Amygdala (tissue), 56 donors: ENCODE data around the gene DPEP2NB.
A peak's percentile ranks its signal among the peaks of the same experiment; 100 is the strongest.
"Not testable (repeated sequence)": the region's sequence is repeated elsewhere in the genome, so short reads cannot be mapped to it uniquely, and the experiment has no call there.

Source experiments
- DNase-seq, 56 donors: peaks; one replicate each; lab custom pipeline; 2025; lab: John Stamatoyannopoulos, UW

The DPEP2NB gene

DNA sequence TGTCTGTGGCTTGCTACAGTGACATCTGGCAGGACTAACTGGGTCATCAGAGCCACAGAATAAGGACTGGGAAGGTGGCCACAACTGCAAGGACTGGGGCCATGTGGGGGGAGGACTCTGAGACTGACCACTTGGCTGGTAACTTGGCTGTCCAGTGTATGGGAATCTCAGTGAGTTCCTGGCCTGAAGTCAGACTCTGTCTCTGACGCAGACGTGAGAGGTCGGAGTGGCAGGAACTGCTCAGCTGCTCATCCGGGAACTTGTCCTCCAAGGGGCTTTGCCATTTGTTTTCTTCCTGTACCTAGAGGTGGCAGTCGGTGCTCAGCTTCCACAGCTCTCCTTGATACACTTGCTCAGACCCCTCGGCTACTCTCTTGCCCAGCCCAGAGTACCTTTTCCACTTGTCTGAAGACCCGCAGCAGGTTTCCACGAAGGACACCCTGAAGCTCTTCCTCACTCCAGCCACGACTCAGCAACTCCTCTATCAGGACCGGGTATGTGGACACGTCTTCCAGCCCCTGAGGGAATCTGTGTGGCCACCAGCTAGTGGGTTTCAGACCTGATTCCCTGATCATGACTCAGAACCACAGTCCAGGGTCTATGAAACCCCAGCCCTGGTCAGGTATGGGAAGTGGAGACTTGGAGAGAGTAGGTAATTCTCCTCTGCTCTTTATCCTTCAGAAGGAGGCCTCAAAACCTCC is 28.1 kb downstream of the DPEP2NB start:
- DNase-seq: peak in 24 of 56 donors; percentile 11 to 60 (median 26)

DNA sequence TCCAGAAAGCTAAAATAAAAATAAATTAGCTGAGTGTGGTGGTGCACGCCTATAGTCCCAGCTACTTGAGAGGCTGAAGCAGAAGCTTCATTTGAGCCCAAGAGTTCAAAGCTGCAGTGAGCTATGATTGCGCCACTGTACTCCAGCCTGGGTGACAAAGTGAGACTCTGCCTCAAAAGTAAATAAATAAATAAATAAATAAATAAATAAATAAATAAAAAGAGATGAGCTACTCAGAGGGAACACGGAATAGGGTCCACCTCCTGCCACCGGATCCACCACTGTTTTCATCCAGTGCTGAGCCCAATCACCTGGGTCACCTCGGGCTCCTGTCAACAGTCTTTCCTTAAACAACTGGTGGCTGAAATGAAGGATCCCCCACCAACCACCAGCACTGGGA is 28.8 kb downstream of the DPEP2NB start:
- DNase-seq: no peak

DNA sequence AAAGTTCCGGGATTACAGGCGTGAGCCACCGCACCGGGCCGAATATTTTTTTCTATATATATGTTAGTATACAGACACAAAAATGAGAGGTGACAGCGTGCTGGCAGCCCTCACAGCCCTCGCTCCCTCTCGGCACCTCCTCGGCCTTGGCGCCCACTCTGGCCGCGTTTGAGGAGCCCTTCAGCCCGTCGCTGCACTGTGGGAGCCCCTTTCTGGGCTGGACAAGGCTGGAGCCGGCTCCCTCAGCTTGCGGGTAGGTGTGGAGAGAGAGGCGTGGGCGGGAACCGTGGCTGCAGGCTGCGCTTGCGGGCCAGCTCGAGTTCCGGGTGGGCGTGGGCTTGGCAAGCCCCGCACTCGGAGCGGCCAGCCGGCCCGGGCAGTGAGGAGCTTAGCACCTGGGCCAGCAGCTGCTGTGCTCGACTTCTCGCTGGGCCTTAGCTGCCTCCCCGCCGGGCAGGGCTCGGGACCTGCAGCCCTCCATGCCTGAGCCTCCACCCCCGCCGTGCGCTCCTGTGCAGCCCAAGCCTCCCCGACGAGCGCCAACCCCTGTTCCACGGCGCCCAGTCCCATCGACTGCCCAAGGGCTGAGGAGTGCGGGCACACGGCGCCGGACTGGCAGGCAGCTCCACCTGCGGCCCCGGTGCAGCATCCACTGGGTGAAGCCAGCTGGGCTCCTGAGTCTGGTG is 33.6 kb downstream of the DPEP2NB start:
- no peak for DNase-seq

GRCh38 chr16:67979955-67980678 is 35.6 kb downstream of the DPEP2NB start, which contains the start of gene DPEP3:
Gene DPEP3, minus strand, starts transcription at chr16:67980499. Its CDS starts 119 bp downstream, at chr16:67980380.
- DNase-seq: no peak

GRCh38 chr16:67977469-67978227 is 38.1 kb downstream of the DPEP2NB start:
- no peak for DNase-seq

DNA sequence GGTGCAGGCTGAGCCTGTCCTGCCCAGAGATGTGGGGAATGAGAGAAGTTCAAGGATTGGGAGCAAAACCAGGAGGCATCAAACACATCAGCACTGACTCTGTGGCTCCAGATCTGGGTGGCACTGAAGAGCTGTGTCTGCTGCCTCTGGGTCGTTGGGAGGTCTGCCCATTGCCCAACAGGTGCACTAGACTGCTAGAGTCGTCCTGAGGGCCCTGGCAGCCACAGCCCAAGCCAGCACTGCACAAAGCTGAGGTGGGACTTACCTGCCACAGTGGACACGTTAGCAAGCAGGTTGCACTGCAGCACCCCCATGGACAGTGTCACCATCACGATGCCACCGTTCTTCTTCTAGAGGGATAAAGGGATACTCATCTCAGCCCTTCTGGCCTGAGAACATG is 38.7 kb downstream of the DPEP2NB start:
- DNase-seq: no peak

- no peak for DNase-seq
These were observed 39.5 kb downstream of the DPEP2NB start for GRCh38 chr16:67976205-67976604.

DNA sequence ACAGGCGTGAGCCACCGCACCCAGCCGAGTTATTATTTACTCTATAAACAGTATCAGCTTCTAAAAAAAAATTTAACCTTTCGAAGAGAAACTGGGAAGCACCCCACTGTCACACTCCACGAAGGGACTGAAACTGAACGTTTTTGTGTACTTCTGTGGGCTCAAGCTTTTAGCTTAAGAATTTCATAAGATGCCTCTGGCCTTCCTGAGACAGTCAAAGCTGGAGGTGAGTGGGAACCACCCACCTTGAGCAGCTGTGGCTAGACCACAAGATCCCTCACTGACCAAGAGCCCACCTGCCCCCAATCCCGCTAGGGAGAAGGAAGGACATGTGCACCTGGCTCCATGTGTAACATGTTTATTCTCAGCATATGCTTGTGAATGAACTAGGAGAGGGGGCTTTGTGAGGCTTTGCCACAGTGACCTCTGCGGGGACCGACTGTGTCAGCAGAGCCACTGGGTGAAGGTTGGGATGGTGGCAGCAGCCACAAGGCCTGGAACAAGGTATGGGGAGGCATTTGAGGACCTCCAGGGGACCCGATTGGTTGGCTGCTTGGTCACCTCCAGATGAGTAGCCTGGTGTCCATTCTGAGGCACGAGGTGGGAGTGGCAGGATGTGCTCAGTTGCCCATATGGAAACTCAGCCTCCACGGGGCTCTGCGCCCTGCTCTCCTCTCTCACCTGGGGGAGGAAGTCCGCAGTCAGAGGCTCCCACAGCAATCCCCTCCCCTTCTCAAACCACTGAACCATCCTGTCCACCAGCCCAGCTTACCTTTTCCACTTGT is 40.2 kb downstream of the DPEP2NB start:
- no peak for DNase-seq

- not testable (repeated sequence) for DNase-seq
These were observed 43.4 kb downstream of the DPEP2NB start for GRCh38 chr16:67972285-67972684.

DNA sequence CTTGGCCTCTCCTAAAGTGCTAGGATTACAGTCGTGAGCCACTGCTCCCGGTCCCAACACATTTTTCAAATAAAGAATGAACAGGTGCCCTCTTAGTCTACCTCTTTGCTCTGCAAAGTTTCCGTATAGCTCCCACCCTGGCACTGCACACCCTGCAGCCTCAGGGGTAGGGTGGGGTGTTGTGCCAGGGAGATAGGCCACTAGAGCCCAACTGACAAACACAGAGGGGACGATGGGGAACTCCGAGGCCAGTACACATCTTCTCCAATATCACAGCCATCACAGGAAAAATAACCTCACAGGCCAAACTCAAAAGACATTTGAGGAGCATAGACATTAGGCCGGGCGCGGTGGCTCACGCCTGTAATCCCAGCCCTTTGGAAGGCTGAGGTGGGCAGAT is 44.6 kb downstream of the DPEP2NB start:
- no peak for DNase-seq

DNA sequence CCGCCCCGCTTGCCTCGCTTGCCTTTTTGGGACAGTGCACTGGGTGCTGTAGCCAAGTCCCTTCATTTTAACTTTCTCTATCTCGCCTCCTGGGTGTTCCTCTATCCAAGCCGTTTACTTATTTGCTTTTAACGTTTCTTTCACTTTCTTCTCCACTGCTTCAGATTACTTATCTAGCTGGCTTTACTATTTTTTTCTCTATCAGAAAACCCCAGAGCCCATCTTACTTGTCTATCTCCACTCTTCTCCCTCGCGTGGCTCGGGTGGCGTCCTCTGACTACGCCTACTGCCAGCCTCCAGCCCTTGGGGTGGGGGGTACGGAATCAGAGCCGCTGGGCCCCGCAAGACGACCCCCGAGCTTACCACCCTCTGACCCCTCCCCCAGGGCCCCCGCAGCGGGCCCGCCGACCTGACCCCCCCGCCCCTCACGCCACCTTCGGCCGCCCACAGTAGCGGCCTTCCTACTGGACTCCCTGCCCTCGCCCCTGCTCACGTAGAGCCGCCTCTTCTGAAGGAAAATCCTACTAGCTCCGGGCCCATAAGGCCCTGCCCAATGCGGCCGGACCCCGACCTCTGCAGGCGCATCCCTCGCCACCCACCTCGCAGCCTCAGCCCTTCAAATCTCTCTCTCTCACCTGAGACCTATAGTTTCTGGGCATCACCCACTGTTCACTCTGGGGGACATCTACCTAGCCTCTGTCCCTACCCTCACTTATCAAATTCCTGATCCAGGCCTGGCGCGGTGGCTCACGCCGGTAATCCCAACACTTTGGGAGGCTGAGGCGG is 46.3 kb downstream of the DPEP2NB start:
- DNase-seq: no peak

GRCh38 chr16:67968400-67969253 is 47.1 kb downstream of the DPEP2NB start, which contains the start of gene SLC12A4:
Gene SLC12A4, minus strand, starts transcription at chr16:67968637. Its CDS starts 84 bp downstream, at chr16:67968553.
- DNase-seq: peak in 45 of 56 donors; percentile 15 to 75 (median 47)

DNA sequence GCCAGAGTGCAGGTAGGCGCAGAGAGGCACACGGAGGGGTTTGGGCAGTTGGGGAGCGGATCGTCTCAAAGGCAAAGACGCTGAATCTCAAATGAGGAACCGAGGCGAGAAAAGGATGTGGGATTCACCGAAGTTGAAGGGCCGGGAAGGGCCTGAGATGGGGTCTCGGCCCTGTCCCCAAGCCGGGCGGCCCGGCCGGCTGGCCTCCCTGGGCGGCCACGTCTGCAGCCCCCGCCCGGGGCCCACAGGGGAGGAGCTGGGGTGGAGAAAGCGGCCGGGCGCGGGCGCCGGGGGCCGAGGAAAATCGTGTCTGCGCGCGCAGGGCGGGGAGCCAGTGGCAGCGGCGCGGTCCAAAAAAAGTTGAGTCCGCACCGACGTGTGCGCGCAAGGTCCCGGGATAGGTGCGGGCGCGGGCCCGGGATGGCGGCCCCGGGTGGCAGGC is 47.7 kb downstream of the DPEP2NB start:
- DNase-seq: peak in 2 of 56 donors; percentile 19 to 22

- DNase-seq: no peak
These were observed 48.3 kb downstream of the DPEP2NB start for GRCh38 chr16:67967183-67967957.

- DNase-seq: no peak
These were observed 49.0 kb downstream of the DPEP2NB start for GRCh38 chr16:67966549-67967182.
